DMS153 treated with DMSO at 0.1 percent for 48 hours (cell line): Measurements from ENCODE around the gene NCAPD2.

Source experiments
- DNase-seq: peaks from one replicate; lab custom pipeline; 2025; ENCODE audit not compliant: unreplicated experiment; lab: John Stamatoyannopoulos, UW

NCAPD2 gene

DNA sequence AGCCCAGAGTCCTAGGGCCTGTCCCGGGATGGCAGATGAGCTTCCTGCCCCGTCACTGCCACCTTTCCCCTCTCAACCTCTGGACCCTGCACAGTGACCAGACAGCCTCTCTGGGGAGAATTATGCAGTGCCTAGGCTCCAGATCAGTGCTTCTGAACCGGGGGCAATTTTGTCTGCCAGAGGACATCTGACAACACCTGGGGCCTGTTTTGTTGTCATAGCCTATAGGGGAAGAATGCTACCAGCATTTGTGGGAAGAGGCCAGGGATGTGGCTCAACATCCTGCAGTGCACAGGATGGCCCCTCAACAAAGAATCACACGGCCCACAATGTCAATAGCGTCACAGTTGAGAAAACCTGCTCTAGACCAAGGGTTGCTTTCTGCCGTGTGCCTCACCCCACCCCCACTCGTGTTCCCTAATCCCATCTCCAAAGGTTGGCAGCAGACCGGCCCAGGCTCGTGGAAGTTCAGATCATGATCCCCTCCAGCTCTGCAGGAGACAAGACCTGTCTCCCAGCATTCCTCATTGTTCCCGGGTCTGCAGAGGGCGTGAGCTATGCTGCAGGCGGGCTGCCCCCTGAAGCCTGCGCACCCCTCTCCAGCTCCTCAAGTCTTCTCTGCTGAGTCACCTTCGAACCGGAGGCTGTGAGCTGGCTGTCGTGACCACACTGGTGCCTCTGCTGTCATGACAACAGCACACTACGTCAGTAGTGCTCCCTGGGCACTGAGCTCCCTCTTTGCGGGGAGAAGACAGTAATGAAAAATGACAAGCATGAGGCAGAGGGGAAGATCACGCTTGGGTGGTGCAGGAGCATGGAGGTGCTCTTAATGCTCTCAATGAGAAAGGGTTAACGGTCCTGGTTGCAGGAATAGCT lies 38.4 kb downstream of the NCAPD2 start:
- DNase-seq: peak; percentile 15

DNA sequence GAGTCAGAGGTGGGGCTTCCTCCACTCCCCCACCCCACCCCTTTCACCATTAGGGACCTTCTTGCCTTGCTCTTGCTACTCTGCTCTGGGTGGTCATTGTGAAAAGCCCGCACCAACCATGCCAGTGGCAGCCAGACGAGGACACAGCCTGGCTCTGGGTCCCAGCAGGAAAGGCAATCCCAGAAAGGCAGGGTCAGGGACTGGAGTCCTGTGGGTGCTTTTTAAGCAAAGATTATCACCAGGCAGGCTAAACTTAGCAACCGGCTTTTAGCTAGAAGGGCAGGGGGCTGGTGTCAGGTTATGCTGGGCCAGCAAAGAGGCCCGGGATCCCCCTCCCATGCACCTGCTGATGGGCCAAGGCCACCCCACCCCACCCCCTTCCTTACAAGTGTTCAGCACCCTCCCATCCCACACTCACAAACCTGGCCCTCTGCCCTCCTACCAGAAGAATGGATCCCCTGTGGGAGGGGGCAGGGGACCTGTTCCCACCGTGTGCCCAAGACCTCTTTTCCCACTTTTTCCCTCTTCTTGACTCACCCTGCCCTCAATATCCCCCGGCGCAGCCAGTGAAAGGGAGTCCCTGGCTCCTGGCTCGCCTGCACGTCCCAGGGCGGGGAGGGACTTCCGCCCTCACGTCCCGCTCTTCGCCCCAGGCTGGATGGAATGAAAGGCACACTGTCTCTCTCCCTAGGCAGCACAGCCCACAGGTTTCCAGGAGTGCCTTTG lies 39.2 kb downstream of the NCAPD2 start:
- peak; percentile 43 for DNase-seq

DNA sequence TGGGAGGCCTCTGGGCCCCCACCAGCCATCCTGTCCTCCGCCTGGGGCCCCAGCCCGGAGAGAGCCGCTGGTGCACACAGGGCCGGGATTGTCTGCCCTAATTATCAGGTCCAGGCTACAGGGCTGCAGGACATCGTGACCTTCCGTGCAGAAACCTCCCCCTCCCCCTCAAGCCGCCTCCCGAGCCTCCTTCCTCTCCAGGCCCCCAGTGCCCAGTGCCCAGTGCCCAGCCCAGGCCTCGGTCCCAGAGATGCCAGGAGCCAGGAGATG lies 39.7 kb downstream of the NCAPD2 start:
- DNase-seq: no peak

DNA sequence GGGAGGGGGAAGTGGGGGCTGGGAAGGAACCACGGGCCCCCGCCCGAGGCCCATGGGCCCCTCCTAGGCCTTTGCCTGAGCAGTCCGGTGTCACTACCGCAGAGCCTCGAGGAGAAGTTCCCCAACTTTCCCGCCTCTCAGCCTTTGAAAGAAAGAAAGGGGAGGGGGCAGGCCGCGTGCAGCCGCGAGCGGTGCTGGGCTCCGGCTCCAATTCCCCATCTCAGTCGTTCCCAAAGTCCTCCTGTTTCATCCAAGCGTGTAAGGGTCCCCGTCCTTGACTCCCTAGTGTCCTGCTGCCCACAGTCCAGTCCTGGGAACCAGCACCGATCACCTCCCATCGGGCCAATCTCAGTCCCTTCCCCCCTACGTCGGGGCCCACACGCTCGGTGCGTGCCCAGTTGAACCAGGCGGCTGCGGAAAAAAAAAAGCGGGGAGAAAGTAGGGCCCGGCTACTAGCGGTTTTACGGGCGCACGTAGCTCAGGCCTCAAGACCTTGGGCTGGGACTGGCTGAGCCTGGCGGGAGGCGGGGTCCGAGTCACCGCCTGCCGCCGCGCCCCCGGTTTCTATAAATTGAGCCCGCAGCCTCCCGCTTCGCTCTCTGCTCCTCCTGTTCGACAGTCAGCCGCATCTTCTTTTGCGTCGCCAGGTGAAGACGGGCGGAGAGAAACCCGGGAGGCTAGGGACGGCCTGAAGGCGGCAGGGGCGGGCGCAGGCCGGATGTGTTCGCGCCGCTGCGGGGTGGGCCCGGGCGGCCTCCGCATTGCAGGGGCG lies 40.2 kb downstream of the NCAPD2 start, which contains the start of gene GAPDH:
Gene GAPDH, plus strand, starts transcription at position 595 of the 772 bp plus-strand sequence. CDS start 316 bp downstream, outside the sequence.
- DNase-seq: peak; percentile 94

DNA sequence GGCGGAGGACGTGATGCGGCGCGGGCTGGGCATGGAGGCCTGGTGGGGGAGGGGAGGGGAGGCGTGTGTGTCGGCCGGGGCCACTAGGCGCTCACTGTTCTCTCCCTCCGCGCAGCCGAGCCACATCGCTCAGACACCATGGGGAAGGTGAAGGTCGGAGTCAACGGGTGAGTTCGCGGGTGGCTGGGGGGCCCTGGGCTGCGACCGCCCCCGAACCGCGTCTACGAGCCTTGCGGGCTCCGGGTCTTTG lies 40.7 kb downstream of the NCAPD2 start:
- DNase-seq: no peak

DNA sequence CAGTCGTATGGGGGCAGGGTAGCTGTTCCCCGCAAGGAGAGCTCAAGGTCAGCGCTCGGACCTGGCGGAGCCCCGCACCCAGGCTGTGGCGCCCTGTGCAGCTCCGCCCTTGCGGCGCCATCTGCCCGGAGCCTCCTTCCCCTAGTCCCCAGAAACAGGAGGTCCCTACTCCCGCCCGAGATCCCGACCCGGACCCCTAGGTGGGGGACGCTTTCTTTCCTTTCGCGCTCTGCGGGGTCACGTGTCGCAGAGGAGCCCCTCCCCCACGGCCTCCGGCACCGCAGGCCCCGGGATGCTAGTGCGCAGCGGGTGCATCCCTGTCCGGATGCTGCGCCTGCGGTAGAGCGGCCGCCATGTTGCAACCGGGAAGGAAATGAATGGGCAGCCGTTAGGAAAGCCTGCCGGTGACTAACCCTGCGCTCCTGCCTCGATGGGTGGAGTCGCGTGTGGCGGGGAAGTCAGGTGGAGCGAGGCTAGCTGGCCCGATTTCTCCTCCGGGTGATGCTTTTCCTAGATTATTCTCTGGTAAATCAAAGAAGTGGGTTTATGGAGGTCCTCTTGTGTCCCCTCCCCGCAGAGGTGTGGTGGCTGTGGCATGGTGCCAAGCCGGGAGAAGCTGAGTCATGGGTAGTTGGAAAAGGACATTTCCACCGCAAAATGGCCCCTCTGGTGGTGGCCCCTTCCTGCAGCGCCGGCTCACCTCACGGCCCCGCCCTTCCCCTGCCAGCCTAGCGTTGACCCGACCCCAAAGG lies 41.2 kb downstream of the NCAPD2 start:
- peak; percentile 47 for DNase-seq

DNA sequence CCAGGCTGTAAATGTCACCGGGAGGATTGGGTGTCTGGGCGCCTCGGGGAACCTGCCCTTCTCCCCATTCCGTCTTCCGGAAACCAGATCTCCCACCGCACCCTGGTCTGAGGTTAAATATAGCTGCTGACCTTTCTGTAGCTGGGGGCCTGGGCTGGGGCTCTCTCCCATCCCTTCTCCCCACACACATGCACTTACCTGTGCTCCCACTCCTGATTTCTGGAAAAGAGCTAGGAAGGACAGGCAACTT lies 41.7 kb downstream of the NCAPD2 start:
- no peak for DNase-seq

DNA sequence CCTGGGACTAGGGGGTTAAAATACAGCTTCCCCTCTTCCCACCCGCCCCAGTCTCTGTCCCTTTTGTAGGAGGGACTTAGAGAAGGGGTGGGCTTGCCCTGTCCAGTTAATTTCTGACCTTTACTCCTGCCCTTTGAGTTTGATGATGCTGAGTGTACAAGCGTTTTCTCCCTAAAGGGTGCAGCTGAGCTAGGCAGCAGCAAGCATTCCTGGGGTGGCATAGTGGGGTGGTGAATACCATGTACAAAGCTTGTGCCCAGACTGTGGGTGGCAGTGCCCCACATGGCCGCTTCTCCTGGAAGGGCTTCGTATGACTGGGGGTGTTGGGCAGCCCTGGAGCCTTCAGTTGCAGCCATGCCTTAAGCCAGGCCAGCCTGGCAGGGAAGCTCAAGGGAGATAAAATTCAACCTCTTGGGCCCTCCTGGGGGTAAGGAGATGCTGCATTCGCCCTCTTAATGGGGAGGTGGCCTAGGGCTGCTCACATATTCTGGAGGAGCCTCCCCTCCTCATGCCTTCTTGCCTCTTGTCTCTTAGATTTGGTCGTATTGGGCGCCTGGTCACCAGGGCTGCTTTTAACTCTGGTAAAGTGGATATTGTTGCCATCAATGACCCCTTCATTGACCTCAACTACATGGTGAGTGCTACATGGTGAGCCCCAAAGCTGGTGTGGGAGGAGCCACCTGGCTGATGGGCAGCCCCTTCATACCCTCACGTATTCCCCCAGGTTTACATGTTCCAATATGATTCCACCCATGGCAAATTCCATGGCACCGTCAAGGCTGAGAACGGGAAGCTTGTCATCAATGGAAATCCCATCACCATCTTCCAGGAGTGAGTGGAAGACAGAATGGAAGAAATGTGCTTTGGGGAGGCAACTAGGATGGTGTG lies 42.3 kb downstream of the NCAPD2 start:
- no peak for DNase-seq

DNA sequence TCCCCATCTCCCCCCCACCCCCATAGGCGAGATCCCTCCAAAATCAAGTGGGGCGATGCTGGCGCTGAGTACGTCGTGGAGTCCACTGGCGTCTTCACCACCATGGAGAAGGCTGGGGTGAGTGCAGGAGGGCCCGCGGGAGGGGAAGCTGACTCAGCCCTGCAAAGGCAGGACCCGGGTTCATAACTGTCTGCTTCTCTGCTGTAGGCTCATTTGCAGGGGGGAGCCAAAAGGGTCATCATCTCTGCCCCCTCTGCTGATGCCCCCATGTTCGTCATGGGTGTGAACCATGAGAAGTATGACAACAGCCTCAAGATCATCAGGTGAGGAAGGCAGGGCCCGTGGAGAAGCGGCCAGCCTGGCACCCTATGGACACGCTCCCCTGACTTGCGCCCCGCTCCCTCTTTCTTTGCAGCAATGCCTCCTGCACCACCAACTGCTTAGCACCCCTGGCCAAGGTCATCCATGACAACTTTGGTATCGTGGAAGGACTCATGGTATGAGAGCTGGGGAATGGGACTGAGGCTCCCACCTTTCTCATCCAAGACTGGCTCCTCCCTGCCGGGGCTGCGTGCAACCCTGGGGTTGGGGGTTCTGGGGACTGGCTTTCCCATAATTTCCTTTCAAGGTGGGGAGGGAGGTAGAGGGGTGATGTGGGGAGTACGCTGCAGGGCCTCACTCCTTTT lies 43.1 kb downstream of the NCAPD2 start:
- DNase-seq: no peak

DNA sequence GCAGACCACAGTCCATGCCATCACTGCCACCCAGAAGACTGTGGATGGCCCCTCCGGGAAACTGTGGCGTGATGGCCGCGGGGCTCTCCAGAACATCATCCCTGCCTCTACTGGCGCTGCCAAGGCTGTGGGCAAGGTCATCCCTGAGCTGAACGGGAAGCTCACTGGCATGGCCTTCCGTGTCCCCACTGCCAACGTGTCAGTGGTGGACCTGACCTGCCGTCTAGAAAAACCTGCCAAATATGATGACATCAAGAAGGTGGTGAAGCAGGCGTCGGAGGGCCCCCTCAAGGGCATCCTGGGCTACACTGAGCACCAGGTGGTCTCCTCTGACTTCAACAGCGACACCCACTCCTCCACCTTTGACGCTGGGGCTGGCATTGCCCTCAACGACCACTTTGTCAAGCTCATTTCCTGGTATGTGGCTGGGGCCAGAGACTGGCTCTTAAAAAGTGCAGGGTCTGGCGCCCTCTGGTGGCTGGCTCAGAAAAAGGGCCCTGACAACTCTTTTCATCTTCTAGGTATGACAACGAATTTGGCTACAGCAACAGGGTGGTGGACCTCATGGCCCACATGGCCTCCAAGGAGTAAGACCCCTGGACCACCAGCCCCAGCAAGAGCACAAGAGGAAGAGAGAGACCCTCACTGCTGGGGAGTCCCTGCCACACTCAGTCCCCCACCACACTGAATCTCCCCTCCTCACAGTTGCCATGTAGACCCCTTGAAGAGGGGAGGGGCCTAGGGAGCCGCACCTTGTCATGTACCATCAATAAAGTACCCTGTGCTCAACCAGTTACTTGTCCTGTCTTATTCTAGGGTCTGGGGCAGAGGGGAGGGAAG lies 43.9 kb downstream of the NCAPD2 start:
- DNase-seq: peak; percentile 61

DNA sequence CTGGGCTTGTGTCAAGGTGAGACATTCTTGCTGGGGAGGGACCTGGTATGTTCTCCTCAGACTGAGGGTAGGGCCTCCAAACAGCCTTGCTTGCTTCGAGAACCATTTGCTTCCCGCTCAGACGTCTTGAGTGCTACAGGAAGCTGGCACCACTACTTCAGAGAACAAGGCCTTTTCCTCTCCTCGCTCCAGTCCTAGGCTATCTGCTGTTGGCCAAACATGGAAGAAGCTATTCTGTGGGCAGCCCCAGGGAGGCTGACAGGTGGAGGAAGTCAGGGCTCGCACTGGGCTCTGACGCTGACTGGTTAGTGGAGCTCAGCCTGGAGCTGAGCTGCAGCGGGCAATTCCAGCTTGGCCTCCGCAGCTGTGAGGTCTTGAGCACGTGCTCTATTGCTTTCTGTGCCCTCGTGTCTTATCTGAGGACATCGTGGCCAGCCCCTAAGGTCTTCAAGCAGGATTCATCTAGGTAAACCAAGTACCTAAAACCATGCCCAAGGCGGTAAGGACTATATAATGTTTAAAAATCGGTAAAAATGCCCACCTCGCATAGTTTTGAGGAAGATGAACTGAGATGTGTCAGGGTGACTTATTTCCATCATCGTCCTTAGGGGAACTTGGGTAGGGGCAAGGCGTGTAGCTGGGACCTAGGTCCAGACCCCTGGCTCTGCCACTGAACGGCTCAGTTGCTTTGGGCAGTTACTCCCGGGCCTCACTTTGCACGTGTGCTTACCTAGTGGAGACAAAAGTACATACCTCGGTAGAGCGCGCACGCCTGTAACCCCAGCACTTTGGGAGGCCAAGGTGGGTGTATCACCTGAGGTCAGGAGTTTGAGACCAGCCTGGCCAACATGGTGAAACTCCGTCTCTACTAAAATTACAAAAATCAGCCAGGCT lies 44.8 kb downstream of the NCAPD2 start:
- no peak for DNase-seq

DNA sequence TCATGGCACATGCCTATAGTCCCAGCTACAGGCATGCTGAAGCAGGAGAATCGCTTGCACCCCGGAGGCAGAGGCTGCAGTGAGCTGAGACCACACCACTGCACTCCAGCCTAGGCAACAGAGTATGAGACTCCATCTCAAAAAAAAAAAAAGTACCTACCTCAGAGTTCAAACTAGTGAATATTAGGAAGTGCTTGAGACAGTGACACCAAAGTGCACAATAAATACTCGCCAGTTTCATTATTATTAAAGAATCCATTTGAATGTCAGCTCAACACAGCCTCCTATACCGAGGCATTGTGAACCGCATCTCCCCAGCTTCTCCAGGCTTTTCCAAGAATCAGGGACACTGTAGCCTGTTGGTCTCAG lies 45.4 kb downstream of the NCAPD2 start:
- no peak for DNase-seq

DNA sequence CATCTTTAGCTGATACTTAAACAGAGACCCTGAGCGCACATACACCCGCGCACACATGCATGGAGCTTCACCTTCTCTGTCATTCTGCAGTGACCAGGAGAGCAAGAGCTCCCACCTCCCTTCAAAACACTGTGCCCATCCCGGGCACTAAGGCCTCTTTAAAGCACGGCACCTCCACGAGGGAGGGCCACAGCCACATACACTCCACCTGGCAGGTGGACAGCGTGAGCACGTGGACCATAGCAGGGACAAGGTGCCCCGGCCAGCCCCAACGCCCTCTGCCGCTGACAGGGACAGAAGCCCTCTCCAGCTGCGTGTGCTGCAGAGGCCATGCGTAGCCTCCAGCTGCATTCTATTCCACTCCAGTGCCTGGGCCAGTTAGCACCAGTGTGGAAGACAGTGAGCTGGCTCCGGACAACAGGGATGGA lies 45.8 kb downstream of the NCAPD2 start:
- DNase-seq: no peak

DNA sequence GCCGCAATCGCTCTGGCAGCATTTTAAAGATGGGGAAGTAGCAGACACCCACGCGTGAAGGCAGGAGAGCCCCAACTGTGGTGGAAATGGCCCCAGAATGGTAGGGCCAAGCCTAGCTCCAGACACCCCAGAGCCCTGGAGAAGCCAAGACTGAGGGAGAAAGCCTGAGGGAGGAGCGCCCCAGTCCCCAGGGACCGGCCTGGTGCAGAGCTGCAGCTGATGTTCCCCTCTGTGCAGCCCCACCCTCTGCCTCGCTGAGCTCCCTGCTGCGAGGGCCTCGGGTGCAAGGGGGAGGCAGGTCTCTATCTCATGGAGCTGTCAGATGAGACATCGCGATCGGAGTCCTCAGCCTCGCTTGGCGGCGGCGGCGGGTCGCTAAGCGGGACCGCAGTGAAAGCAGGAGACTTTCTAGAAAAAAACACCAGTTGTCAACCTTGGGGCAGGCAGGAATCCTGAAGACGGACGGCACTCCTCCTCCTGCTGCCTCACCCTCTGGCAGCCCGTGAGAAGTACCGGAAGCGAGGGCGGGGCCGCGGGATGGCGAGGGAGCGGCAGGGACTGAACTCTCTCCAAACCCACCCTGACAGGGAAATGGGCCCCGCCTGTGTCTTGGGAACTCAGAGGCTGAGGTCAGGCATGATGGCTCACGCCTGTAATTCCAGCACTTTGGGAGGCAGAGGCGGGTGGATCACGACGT lies 46.4 kb downstream of the NCAPD2 start:
- peak; percentile 84 for DNase-seq

DNA sequence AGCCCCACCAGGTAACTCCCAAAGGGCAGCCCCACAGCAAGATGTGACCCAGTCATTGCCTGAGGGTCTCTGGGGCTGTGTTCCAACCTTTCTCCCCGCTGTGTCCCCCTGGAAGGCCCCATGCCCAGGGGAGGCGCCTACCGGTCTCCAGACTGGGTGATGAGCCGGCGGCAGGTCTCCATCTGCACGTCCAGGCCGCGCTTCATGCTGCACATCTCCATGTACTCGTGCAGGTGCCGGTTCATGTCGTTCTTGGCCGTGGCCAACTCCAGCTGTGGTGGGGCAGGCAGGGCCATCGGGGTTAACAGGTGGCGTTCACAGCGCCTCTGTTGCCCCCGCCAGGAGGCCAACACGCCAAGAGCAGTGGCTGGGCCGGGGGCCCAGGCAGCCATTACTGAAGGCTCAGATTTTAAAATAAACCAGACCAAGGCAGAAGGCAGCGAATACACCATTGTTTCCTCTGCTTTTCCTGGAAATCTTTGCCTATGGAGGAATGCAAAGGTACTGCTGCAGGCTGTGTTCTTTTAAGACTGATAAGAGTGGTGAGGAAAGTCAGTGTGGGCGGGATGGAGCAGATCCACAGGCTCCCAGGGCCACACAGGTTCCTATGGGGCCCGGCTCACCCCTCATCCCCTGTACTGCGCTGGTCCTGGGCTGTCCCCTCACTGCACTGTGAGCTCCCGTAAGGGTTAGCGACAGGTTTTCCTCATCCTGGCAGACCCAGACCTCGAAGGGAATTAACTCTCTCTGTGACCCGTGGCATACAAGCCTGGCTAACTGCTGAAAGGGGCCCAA lies 47.7 kb downstream of the NCAPD2 start:
- no peak for DNase-seq

DNA sequence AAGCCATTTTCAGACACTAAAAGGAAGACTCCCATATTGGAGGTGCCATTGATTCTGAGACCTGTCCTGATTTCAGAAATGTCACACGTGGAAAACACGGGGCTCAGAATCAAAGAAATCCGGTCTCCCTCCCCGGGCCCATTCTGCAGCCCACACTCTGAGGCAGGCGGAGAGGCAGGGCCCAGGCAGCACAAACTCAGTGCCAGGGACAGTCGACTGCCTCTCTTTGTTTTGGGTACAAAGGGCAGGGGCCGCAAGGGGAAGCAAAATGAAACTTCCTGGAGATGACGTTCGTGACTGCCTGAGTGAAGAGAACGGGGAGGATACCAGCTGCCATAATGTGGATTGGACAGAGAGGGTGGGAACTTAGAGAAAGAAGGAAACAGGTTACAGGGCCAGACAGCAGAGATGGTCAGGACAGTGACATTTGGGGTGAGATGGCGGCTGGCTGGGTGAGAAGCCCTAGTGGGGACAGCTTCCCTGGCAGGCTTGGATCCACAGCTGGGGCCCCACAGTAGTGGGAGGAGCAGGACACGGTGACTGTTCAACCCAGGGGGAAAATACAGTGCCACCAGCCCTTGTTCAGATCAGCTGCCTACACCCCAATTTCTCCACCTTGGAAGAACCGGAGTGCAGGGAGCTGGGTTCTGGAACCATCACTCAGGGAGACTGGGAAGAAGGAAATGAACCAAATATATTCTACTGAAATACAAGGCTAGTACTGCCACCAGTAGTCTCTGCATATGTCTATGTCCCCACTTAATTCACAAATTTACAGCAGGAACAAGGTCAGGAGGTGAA lies 48.5 kb downstream of the NCAPD2 start:
- no peak for DNase-seq
